Measurements from ENCODE around the gene FXYD2.

FXYD2 gene

DNA sequence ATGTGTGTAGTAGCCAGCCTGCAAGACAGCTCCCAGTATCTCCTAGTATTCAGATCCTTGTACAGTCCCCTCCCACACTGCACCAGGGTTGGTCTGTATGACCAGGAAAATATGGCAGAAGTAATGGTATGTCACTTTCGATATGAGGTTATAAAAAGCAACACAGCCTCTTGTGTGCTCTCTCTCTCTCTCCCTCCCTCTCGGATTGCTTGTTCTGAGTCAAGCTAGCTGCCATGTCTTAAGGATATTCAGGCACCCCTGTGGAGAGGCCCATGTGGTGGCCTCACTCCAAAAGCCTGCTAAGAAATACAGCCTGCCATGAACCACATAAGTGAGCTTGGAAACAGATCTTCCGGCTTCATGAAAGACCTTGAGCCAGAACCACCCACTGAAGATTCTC lies 26.6 kb upstream of the FXYD2 start:
- H3K9me3 ChIP-seq (ENCODE audit: low read length), result peaks cover 9% of the 10 kb centered on the region
- no peak overlapping the region for H3K4me3 ChIP-seq (ENCODE audit: low read length)

DNA sequence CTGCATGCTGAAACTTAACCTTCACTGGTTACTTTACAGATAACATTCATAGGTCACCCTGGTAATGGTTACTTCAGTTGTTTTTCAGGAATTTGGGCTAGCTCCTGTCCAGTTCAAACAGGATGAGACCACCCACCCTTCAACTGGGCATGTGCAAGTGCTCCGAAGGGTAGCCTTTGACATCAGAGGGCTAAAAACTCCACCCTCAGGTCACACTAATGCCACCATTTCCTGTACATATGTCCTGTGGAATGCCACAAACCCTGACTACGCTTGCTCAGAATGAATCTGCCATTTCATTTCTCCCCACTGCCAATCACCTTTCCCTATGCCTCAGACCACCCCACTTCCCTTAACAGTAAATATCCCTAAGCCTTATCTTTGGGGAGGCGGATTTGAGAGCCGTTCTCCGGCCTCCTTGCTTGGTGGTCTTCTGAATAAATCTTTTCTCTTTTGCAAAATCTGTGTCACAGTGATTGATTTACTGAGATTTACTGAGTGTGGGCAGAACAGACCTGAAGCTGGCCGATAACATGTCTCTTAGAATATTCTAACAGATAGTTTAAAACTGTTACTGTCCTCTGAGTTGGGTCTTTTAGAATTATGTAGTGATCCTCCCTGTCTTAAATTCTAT lies 25.4 kb upstream of the FXYD2 start:
- Histone ChIP-seq H3K4me3 (ENCODE audit: low read length) (no peak overlapping the region), H3K36me3 (ENCODE audit: insufficient read depth, low read length) (no peaks in the 10 kb centered on the region), H2AFZ (ENCODE audit: low read depth, low read length) (no peak overlapping the region), H3K9me3 (ENCODE audit: low read length) (peaks cover 9% of the 10 kb centered on the region), H3K4me1 (ENCODE audit: insufficient read depth, low read length) (no peaks in the 10 kb centered on the region), H3K27me3 (ENCODE audit: insufficient read depth, low read length) (no peaks in the 10 kb centered on the region)

More for the DNA sequence above, 26.6 kb upstream of the FXYD2 start:
- no peaks in the 10 kb centered on the region for H3K36me3 ChIP-seq (ENCODE audit: insufficient read depth, low read length)
- no peaks in the 10 kb centered on the region for H3K4me1 ChIP-seq (ENCODE audit: insufficient read depth, low read length)
- H3K27me3 ChIP-seq (ENCODE audit: insufficient read depth, low read length), result no peaks in the 10 kb centered on the region
- H2AFZ ChIP-seq (ENCODE audit: low read depth, low read length), result no peak overlapping the region

DNA sequence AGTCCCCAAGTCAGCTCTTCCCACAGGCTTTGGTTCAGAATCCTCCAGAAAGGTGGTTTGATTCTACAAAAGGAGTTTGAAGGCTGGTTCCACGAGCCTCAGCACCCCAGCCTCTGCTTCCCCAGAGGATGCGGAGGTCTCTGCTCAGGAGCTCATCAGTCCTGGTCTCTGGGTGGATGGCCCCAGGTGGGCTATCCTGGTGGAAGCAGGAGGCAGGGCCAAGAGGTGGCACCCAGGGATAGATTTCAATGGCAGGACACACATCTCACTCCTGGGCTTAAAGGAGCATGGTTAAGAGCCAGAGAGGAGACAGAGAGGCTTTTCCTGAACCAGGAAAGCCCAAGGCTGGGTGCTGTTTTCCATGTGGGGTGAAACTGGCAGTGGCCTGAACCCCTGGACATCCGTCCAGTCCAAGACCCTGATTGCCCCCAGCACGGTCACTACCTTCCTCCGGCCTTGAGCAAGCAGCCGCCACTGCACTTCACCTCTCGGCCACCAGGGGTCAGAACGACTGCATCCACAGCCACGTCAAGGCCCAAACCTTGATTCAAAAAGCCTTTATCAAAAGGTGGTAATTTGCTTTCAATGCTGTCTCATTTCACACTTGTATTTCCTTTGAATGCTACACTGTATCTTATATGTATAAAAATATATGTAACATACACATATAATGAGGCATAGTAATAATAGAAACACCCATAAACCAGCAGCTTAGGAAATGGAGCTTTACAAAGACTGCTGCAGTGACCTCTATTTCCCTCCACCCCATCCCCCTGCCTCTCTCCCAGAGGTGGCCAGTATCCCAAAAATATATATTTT lies 19.3 kb upstream of the FXYD2 start:
- Histone ChIP-seq H3K4me1 (ENCODE audit: insufficient read depth, low read length) (no peaks in the 10 kb centered on the region), H3K4me3 (ENCODE audit: low read length) (no peak overlapping the region), H3K27me3 (ENCODE audit: insufficient read depth, low read length) (no peaks in the 10 kb centered on the region), H3K9me3 (ENCODE audit: low read length) (no peaks in the 10 kb centered on the region), H2AFZ (ENCODE audit: low read depth, low read length) (no peak overlapping the region), H3K36me3 (ENCODE audit: insufficient read depth, low read length) (peaks cover 10% of the 10 kb centered on the region)

DNA sequence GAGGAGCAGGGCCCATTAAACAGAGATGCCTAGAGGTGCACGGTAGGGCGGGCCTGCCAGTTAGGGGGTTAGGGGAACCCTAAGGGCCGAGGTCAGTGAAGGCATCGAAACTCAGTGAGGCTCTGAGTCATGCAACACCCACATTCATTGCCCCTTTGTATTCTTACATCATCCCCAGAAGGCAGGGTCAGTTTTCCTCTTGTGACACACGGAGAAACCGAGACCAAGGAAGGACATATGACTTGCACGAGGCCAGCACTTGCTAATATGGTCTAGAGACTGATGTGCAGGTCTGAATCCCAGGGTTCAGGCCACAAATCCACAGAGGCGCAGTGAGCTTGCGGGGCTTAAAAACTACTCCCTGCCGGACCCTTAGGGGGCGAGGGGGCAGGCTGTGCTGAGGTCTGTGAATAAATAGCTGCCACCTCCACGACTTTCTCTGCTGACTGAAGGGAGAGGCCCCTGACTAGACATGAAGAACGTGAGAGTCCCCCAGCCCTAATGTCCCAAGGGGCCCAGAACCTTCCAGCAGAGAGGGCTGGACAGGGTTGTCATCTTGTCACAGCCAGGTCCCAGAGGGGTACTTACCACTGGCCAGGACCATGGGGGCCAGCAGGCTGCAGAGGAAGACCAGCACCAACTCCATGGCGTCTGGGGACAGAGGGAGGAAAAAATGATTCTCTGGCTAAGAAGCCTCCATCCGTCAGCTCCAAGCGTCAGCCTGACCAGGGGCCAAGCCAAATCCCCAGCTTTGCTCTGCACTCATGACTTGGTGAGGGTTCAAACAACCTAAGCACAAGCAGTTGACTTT lies 17.8 kb upstream of the FXYD2 start:
- H3K27me3 ChIP-seq (ENCODE audit: insufficient read depth, low read length), result no peaks in the 10 kb centered on the region
- no peak overlapping the region for H3K4me3 ChIP-seq (ENCODE audit: low read length)

DNA sequence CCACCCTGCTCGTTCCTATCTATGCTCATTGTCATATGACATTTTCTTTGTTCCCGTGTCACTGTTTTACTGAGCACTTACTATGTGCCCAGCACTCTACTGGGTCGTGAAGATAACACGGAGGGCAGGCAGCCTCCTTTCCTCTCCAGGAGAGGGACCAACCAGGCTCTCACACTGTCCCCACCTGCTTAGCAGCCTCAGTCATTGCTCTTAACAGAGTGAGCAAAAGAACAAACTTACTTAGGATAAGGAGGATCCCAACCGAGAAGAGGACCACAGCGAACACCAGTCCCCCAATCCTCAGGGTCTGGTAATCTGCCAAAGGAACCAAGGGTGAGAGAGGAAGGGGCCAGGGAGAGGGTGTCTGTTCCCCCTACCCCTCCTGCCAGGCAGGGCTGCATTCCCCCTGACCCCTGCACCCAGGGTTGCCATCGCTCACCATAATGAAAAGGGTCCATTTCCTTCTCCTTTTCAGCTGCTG lies 17.0 kb upstream of the FXYD2 start:
- no peaks in the 10 kb centered on the region for H3K4me1 ChIP-seq (ENCODE audit: insufficient read depth, low read length)
- no peaks in the 10 kb centered on the region for H3K9me3 ChIP-seq (ENCODE audit: low read length)
- peaks cover 14% of the 10 kb centered on the region for H3K36me3 ChIP-seq (ENCODE audit: insufficient read depth, low read length)
- H2AFZ ChIP-seq (ENCODE audit: low read depth, low read length), result no peak overlapping the region
- H3K27me3 ChIP-seq (ENCODE audit: insufficient read depth, low read length), result no peaks in the 10 kb centered on the region
- H3K4me3 ChIP-seq (ENCODE audit: low read length), result no peak overlapping the region

More for the DNA sequence above, 17.8 kb upstream of the FXYD2 start:
- H2AFZ ChIP-seq (ENCODE audit: low read depth, low read length), result no peak overlapping the region
- H3K36me3 ChIP-seq (ENCODE audit: insufficient read depth, low read length), result peaks cover 14% of the 10 kb centered on the region
- H3K4me1 ChIP-seq (ENCODE audit: insufficient read depth, low read length), result no peaks in the 10 kb centered on the region
- no peaks in the 10 kb centered on the region for H3K9me3 ChIP-seq (ENCODE audit: low read length)

DNA sequence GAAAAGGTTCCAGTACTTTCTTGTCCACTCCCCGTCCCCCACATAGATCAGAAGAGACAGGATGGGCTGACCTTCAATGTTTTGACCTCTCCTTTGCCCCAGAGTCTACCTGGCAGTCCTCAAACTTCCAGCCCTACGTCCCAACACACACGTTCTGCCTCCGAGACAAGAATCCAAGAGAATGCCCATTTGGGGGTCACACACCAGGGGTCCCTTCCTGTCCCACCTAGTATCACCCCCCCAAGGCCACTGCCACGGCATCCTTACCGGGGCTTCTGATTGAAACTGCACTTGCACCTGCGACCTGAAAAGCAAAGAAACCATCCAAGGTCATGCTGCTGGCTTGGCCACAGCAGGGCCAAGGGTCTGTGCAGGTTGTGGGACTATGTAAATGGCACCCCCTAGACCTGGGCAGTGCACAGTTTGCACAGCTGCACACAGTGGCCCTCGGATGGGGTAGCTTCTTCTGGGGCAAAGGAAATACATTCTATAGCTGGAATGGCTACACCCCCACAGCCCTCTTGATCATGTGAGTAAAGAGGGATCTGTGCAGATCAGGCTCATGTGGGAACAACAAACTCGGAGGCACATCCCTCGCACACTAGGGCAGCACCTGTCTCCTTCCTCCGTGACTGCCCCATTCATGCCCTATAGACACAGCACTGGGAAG lies 16.5 kb upstream of the FXYD2 start:
- H3K27me3 ChIP-seq (ENCODE audit: insufficient read depth, low read length), result no peaks in the 10 kb centered on the region
- no peak overlapping the region for H3K4me3 ChIP-seq (ENCODE audit: low read length)

DNA sequence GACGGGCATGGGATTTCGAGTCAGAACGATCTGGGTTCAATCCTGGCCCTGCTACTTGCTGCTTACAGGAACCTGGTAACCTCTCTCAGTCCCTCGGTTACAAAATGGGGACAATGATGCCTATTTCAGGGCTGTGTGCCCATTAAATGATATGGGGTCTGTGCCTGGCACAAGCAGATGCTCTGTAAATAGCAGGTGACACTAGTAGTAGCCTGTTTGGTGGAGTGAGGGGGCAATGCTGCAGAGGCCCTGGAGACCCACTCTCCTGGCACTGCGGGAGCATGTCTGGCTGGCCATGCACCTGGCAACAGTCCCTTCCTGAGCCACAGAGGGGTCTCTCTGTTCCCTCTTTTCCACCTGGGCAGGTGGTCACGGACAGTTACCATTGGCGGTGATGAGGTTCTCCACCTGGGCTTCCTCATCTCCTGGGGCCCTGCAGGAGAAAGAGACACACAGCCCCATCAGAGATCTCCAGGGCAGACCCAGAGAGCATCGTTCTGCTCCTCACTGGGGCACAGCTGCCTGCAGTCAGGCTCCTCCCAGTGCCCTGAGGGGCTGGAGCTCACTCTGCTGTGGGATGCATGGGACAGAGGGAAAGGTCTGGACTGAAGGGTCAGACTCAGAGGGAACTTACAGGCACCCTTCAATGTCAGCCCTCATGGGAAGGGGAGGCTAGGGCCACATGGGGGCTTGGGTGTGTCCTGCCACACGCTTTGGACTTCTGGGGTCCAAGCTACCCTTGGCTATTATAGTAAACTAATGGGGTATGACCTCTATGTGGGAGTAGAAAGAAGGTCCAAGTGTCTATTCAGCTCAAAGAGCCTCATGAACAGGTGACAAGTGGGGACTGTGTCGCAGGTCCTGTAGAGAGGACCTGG lies 15.6 kb upstream of the FXYD2 start:
- peaks cover 14% of the 10 kb centered on the region for H3K36me3 ChIP-seq (ENCODE audit: insufficient read depth, low read length)
- H3K9me3 ChIP-seq (ENCODE audit: low read length), result no peaks in the 10 kb centered on the region
- H3K4me3 ChIP-seq (ENCODE audit: low read length), result no peak overlapping the region
- no peaks in the 10 kb centered on the region for H3K27me3 ChIP-seq (ENCODE audit: insufficient read depth, low read length)
- no peaks in the 10 kb centered on the region for H3K4me1 ChIP-seq (ENCODE audit: insufficient read depth, low read length)
- H2AFZ ChIP-seq (ENCODE audit: low read depth, low read length), result no peak overlapping the region

More for the DNA sequence above, 16.5 kb upstream of the FXYD2 start:
- Histone ChIP-seq H3K4me1 (ENCODE audit: insufficient read depth, low read length) (no peaks in the 10 kb centered on the region), H2AFZ (ENCODE audit: low read depth, low read length) (no peak overlapping the region), H3K36me3 (ENCODE audit: insufficient read depth, low read length) (peaks cover 14% of the 10 kb centered on the region), H3K9me3 (ENCODE audit: low read length) (no peaks in the 10 kb centered on the region)

DNA sequence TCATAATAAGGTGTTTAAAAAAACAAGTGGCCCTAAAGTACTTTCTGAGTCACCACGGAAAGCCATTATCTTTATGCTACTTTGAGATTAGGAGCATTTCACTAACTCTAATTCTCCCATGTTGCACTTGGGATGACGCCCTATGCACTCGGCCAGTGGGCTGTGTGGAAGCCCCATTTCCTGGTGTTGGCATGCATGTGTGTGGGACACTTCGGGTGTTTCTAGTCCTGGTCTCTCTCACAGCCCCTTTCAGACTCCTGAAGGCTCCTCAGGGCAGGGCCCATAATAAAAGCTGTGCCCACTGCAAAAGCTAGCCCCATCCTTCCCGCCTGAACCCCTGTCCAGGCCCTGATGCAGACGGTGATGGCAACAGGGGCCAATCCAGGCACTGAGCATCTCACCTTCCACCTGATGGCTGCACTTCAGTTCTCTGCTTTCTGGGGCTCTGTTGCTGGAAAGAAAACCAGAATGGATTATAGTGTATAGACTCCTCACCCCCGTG lies 14.9 kb upstream of the FXYD2 start:
- H3K4me1 ChIP-seq (ENCODE audit: insufficient read depth, low read length), result no peaks in the 10 kb centered on the region
- no peaks in the 10 kb centered on the region for H3K9me3 ChIP-seq (ENCODE audit: low read length)
- H2AFZ ChIP-seq (ENCODE audit: low read depth, low read length), result no peak overlapping the region
- H3K27me3 ChIP-seq (ENCODE audit: insufficient read depth, low read length), result no peaks in the 10 kb centered on the region
- no peak overlapping the region for H3K4me3 ChIP-seq (ENCODE audit: low read length)
- peaks cover 14% of the 10 kb centered on the region for H3K36me3 ChIP-seq (ENCODE audit: insufficient read depth, low read length)

DNA sequence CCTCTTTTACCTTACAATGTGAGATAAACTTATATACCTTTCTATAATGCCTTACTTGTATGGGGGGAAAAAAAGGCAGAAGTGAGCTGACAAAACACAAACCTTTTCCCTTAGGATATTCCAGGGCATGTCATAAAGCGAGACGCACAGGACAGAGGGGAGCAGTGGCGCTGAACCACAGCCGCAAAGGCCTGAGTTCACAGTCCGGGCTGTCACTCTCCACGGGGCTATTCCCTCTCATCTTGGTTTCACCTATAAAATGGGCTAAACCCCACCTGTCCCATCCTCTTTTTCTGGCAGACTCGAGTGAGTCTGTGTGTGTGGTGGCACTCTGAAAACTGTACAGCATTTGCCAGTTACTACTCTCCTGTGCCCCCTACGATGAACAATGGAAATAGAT lies 14.4 kb upstream of the FXYD2 start:
- Histone ChIP-seq H3K4me3 (ENCODE audit: low read length) (no peak overlapping the region), H3K9me3 (ENCODE audit: low read length) (no peaks in the 10 kb centered on the region), H3K36me3 (ENCODE audit: insufficient read depth, low read length) (peaks cover 14% of the 10 kb centered on the region), H2AFZ (ENCODE audit: low read depth, low read length) (no peak overlapping the region), H3K27me3 (ENCODE audit: insufficient read depth, low read length) (no peaks in the 10 kb centered on the region), H3K4me1 (ENCODE audit: insufficient read depth, low read length) (no peaks in the 10 kb centered on the region)

DNA sequence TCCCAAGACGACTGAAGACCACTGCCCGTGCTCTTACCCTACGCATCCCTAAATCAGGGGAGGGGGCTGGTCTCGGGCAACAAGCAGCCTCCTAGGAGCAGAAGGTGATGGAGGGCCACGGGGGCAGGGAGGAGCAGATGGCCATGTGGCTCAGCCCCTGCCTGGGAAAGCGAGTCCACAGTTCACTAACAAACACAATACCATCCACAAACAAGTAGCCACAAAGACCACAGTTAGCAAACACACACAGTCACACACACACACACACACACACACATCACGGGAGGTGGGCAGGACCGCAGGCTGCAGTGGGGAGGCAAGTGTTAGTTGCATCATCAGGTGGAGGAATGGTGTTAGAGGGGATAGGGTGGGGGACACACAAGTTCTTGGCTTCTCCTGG lies 13.2 kb upstream of the FXYD2 start:
- no peak overlapping the region for H3K4me3 ChIP-seq (ENCODE audit: low read length)
- H3K9me3 ChIP-seq (ENCODE audit: low read length), result no peaks in the 10 kb centered on the region
- peaks cover 14% of the 10 kb centered on the region for H3K36me3 ChIP-seq (ENCODE audit: insufficient read depth, low read length)
- no peak overlapping the region for H2AFZ ChIP-seq (ENCODE audit: low read depth, low read length)
- no peaks in the 10 kb centered on the region for H3K4me1 ChIP-seq (ENCODE audit: insufficient read depth, low read length)
- H3K27me3 ChIP-seq (ENCODE audit: insufficient read depth, low read length), result no peaks in the 10 kb centered on the region

DNA sequence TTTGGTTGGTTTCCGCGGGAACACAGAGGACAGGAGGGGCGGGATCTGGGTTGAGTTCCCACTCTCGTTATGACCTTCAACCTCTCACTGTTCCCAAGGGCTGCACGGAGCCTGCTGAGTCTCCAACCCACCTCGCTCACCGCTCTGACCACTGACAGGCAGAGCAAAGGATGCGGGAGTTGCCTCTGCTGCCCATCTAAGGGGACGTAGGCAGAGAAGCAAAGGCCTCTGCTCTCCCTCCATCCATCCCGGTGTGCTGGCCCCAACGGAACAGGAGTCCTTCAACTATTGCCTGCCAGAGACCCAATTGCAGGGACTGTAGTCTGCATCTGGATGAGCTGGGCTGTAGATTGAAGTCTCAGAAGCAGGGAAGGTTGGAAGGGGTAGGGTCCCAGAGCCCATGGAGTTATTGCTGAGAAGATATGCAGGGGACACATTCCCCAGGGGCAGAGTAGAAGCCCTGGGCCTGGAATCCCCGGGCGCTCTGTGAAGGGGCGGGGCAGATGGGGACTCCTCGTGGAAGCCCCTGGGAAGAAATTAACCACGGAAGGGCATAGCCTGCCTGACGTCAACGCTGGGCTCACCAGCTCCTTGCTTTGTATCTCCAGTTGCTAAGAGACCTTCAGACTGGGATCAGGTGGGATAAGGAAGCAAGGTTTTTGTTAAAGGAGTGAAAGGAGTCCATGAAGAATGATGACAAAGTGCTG lies 12.7 kb upstream of the FXYD2 start:
- H3K4me1 ChIP-seq (ENCODE audit: insufficient read depth, low read length), result no peaks in the 10 kb centered on the region
- H3K36me3 ChIP-seq (ENCODE audit: insufficient read depth, low read length), result peaks cover 14% of the 10 kb centered on the region
- no peaks in the 10 kb centered on the region for H3K9me3 ChIP-seq (ENCODE audit: low read length)
- H3K27me3 ChIP-seq (ENCODE audit: insufficient read depth, low read length), result no peaks in the 10 kb centered on the region
- no peak overlapping the region for H3K4me3 ChIP-seq (ENCODE audit: low read length)
- no peak overlapping the region for H2AFZ ChIP-seq (ENCODE audit: low read depth, low read length)

Measured in neuron (in vitro differentiated cells).